ENCODE results near the gene DNAJB2.
A peak's percentile ranks its signal among the peaks of the same experiment; 100 is the strongest.

DNA sequence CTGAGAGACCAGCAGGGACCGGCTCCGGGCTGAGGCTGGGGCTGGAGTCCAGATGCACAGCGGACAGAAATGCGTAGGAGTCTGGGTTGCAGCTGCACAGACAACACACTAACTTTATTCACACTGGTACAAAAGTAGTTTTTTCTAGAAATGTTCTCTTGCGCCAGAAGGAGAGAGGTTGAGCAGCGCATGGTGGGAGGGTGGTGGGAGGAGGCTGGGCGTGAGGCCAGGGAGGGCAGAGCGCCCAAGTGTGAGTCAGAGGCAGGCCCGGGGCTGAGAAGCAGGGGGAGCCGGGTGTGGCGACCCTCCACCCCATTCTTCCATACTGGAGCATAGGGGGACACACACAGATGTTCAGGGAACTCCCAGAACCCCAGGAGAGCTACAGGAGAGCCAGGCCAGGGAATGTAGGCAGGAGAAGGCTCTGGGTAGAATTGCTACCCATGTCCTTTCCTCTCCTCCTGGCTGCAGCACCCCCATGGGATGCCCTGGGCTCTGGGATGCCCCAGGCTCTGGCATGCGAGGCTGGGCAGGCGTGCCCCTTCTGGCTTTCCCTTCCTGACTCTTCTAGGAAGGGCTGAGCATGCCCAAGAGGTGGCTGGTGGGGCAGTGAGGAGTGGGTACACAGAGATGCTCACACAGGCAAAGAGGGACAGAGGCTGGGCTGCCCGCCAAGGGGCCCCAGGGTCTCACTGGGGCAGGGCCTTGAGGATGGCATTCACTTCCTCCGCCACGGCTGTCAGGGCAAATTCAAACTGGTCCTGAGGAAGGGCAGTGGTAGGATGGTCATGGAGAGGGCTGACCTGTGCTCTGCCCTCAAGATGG lies 10.6 kb downstream of the DNAJB2 start:
- TF ChIP-seq, protein P1, sequence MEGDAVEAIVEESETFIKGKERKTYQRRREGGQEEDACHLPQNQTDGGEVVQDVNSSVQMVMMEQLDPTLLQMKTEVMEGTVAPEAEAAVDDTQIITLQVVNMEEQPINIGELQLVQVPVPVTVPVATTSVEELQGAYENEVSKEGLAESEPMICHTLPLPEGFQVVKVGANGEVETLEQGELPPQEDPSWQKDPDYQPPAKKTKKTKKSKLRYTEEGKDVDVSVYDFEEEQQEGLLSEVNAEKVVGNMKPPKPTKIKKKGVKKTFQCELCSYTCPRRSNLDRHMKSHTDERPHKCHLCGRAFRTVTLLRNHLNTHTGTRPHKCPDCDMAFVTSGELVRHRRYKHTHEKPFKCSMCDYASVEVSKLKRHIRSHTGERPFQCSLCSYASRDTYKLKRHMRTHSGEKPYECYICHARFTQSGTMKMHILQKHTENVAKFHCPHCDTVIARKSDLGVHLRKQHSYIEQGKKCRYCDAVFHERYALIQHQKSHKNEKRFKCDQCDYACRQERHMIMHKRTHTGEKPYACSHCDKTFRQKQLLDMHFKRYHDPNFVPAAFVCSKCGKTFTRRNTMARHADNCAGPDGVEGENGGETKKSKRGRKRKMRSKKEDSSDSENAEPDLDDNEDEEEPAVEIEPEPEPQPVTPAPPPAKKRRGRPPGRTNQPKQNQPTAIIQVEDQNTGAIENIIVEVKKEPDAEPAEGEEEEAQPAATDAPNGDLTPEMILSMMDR (IDR thresholded peaks at IDR 0.05): no peak
- TF ChIP-seq EZH2phosphoT487 (IDR thresholded peaks at IDR 0.05; ENCODE audit: borderline replicate concordance, low read depth) (no peak), MXI1 (IDR thresholded peaks at IDR 0.05; ENCODE audit: low read depth, low read length) (no peak), TEAD4 (IDR thresholded peaks at IDR 0.05; ENCODE audit: borderline replicate concordance, insufficient read depth) (0 out of 2 replicates have a peak, but pooled peaks have one; percentile 11), GATA2 (CRISPR knock-in tag; IDR thresholded peaks at IDR 0.05) (no peak), POLR2AphosphoS5 (IDR thresholded peaks at IDR 0.05; ENCODE audit: low read depth, low read length) (no peak), TAF1 (IDR thresholded peaks at IDR 0.05; ENCODE audit: borderline replicate concordance, low read depth, low read length) (no peak)
